ENCODE results near the gene RPTOR. TPM values are rescaled to one million over a fixed set of nuclear protein-coding genes. Genes with fewer than 3 reads are reported as not detected.

The RPTOR gene
- total RNA-seq, 6 experiments from 2014 or later, result 34.4 to 39.2 (median 35.5) TPM

DNA sequence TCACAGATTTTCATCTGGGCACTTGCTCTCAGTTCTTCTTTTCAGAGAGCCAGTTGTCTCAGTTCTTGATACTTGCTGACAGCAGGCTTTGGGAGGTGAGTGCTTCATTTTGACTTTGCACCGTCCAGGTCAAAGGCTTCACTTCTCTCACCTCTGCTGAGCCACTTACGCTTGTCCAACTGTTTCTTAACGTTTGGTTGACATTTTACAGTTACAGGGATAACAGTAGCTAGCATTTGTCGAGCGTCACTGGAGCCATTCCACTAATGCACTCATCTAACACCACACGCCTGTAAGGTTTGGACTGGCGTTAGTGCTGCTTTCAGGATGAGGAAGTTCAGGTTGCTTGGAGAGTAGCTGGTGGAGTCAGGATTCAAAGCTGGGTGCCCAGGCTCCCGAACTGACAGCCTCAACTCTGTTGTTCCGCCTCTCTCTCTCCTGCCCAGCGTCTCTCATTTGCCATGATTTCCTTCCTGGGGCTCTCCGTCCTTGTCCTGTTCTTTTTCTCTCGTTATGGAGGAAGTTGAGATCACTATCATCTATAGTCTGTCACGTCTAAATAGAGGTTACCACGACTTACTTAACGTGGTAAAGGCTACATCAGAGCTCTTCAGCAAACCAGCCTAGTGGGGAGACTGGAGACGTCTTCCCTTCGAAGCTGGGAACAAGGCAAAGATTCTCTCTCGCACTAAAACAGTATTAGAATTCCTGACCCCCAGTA is 220.8 kb downstream of the RPTOR start:
- H3K27ac Mint-ChIP-seq, result no peak overlapping the region
- H3K36me3 Mint-ChIP-seq (ENCODE audit: low read depth), result peaks cover 10% of the 10 kb centered on the region
- H3K27me3 Mint-ChIP-seq (ENCODE audit: insufficient read depth), result peaks cover 3% of the 10 kb centered on the region; the same call in 1 of the 2 replicates
- no peak overlapping the region for H3K4me3 Mint-ChIP-seq
- H3K9me3 Mint-ChIP-seq, result no peaks in the 10 kb centered on the region
- TF ChIP-seq, protein P1, sequence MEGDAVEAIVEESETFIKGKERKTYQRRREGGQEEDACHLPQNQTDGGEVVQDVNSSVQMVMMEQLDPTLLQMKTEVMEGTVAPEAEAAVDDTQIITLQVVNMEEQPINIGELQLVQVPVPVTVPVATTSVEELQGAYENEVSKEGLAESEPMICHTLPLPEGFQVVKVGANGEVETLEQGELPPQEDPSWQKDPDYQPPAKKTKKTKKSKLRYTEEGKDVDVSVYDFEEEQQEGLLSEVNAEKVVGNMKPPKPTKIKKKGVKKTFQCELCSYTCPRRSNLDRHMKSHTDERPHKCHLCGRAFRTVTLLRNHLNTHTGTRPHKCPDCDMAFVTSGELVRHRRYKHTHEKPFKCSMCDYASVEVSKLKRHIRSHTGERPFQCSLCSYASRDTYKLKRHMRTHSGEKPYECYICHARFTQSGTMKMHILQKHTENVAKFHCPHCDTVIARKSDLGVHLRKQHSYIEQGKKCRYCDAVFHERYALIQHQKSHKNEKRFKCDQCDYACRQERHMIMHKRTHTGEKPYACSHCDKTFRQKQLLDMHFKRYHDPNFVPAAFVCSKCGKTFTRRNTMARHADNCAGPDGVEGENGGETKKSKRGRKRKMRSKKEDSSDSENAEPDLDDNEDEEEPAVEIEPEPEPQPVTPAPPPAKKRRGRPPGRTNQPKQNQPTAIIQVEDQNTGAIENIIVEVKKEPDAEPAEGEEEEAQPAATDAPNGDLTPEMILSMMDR (IDR thresholded peaks at IDR 0.05), result no peak
- DNase-seq, result no peak
- H3K4me1 Mint-ChIP-seq (ENCODE audit: low read depth), result peaks cover 29% of the 10 kb centered on the region

DNA sequence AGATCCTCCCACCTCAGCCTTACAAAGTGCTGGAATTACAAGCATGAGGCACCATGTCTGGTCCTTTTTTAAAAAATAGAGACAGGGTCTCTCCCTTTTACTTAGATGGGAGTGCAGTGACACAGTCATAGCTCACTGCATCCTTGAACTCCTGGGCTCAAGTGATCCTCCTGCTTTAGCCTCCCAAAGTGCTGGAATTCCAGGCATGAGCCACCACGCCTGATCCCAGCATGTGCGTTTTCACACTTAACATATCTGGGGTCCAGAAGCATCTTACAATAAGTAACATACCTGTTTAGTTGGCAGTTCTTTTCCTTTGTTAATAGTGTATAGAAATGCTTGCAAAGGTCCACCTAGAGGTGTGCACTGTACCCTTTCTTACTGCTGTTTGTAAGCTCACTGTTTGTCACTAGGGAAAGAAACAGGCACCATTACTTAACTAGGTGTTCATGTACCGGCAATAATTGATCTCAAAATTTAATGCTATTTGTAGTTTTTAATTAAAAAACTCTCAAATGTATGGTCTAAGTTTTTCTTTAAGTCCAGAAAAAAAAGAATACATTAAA is 221.7 kb downstream of the RPTOR start:
- Mint-ChIP-seq H3K4me1 (ENCODE audit: low read depth) (peaks cover 19% of the 10 kb centered on the region), H3K36me3 (ENCODE audit: low read depth) (peaks cover 10% of the 10 kb centered on the region), H3K9me3 (no peaks in the 10 kb centered on the region), H3K27me3 (ENCODE audit: insufficient read depth) (peaks cover 3% of the 10 kb centered on the region; the same call in 1 of the 2 replicates), H3K27ac (no peak overlapping the region), H3K4me3 (no peak overlapping the region)
- no peak for DNase-seq
- TF ChIP-seq, protein P1 (IDR thresholded peaks at IDR 0.05), result no peak

DNA sequence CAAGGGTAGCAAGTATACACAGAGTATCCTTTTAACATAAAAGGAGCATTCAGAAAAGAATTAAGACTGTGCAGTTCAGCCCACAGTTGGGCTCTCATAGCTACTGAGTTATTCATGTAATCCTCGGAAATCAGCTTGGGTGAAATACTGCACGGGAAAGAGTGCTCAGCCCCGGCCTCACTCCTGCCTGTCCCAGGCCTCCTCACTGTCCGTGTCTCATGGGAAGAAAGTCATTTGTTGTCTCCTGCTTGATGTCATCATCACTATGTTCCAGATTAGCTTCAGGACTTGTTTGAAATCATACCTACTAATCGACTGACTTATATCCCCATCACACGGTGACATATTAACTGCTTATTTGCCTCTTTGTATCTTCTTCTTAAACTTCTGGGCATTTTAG is 223.8 kb downstream of the RPTOR start:
- TF ChIP-seq, protein P1 (IDR thresholded peaks at IDR 0.05), result no peak
- H3K27ac Mint-ChIP-seq, result no peak overlapping the region
- H3K4me1 Mint-ChIP-seq (ENCODE audit: low read depth), result peaks cover 10% of the 10 kb centered on the region; the same call in 1 of the 2 replicates

DNA sequence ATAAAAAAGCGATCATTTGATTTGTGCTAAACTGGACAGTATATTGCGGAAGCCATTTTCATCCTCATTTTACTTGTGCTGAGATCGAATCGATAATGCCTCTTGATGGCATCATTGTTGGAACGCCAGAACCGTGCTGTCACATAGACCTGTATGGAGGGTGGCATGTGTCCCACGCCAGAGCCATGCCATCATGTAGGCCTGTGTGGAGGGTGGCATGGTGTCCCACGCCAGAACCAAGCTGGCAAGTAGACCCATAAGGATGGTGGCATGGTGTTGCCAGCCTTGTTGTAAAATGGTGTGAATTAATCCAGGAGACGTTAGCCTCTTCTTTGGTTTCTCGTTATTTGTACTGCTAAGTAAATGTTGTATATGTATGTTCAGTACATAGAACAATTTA is 224.3 kb downstream of the RPTOR start:
- Mint-ChIP-seq H3K27me3 (ENCODE audit: insufficient read depth) (peaks cover 3% of the 10 kb centered on the region; the same call in 1 of the 2 replicates), H3K36me3 (ENCODE audit: low read depth) (no peaks in the 10 kb centered on the region; the same call in 1 of the 2 replicates), H3K4me3 (no peak overlapping the region), H3K9me3 (no peaks in the 10 kb centered on the region), H3K4me1 (ENCODE audit: low read depth) (peaks cover 16% of the 10 kb centered on the region; the same call in 1 of the 2 replicates), H3K27ac (no peak overlapping the region)
- DNase-seq, result no peak
- TF ChIP-seq, protein P1 (IDR thresholded peaks at IDR 0.05), result no peak

More for the DNA sequence above, 223.8 kb downstream of the RPTOR start:
- Mint-ChIP-seq H3K9me3 (no peaks in the 10 kb centered on the region), H3K4me3 (no peak overlapping the region), H3K36me3 (ENCODE audit: low read depth) (peaks cover 2% of the 10 kb centered on the region), H3K27me3 (ENCODE audit: insufficient read depth) (peaks cover 3% of the 10 kb centered on the region; the same call in 1 of the 2 replicates)
- DNase-seq, result no peak

DNA sequence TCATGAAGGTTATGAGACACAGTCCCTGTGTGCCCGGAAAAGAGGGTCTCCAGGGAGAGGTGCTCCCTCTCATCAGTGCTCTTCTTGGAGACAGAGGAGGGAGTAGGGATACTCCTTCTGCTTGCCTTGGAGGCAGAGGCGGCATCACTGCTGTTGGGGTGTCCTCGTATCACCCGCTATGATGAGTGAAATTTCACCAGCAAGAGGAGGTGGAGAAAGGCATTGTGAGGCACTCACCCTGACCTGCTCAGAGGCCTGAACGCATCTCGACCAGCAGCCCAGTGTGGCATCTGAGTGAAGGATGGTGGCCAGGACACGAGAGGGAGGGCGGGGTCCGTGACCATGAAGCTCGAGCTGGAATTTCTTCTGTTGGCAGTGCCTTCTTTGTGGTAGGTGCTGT is 224.9 kb downstream of the RPTOR start:
- Mint-ChIP-seq H3K27me3 (ENCODE audit: insufficient read depth) (peaks cover 3% of the 10 kb centered on the region; the same call in 1 of the 2 replicates), H3K27ac (no peak overlapping the region), H3K36me3 (ENCODE audit: low read depth) (no peaks in the 10 kb centered on the region; the same call in 1 of the 2 replicates), H3K4me3 (no peak overlapping the region), H3K9me3 (no peaks in the 10 kb centered on the region), H3K4me1 (ENCODE audit: low read depth) (peaks cover 19% of the 10 kb centered on the region; the same call in 1 of the 2 replicates)
- TF ChIP-seq, protein P1 (IDR thresholded peaks at IDR 0.05), result no peak
- no peak for DNase-seq

Measured in HFFc6 (cell line).